DND-41 (cell line): Measurements from ENCODE around the gene DHRS4L2.
"Not testable (repeated sequence)": the region's sequence is repeated elsewhere in the genome, so short reads cannot be mapped to it uniquely, and the experiment has no call there.

Experiments
- EZH2 ChIP-seq: IDR thresholded peaks from 3 replicates; pipeline ENCODE4 v1.6.1; 2012; ENCODE audit warnings: borderline replicate concordance, low read depth, mild to moderate bottlenecking, moderate library complexity, low read length, inconsistent platforms; ENCODE audit not compliant: severe bottlenecking
- TF ChIP-seq, protein P1 (sequence below): IDR thresholded peaks from 2 replicates; pipeline ENCODE4 v1.5.1; 2012; ENCODE audit warnings: borderline replicate concordance, low read length, moderate library complexity, mild to moderate bottlenecking; ENCODE audit not compliant: poor library complexity, severe bottlenecking; ENCODE audit errors: extremely low read depth

- not testable (repeated sequence) for TF ChIP-seq EZH2
- TF ChIP-seq, protein P1, sequence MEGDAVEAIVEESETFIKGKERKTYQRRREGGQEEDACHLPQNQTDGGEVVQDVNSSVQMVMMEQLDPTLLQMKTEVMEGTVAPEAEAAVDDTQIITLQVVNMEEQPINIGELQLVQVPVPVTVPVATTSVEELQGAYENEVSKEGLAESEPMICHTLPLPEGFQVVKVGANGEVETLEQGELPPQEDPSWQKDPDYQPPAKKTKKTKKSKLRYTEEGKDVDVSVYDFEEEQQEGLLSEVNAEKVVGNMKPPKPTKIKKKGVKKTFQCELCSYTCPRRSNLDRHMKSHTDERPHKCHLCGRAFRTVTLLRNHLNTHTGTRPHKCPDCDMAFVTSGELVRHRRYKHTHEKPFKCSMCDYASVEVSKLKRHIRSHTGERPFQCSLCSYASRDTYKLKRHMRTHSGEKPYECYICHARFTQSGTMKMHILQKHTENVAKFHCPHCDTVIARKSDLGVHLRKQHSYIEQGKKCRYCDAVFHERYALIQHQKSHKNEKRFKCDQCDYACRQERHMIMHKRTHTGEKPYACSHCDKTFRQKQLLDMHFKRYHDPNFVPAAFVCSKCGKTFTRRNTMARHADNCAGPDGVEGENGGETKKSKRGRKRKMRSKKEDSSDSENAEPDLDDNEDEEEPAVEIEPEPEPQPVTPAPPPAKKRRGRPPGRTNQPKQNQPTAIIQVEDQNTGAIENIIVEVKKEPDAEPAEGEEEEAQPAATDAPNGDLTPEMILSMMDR: not testable (repeated sequence)
These were observed 8.1 kb downstream of the DHRS4L2 start for GRCh38 chr14:23996825-23997224.
